HCT116 (cell line): ENCODE results near the gene DDOST. TPM values are rescaled to one million over a fixed set of nuclear protein-coding genes. Genes with fewer than 3 reads are reported as not detected.

Experiments used
- ATAC-seq: fragments of 200-7000 bp; cut with Tn5 transposase; 2 replicates; pipeline ENCODE4 v1.9.1; 2020; ENCODE audit warnings: mild to moderate bottlenecking, moderate library complexity
- BruUV-seq: library from RNA; stranded (reverse); fragments of 400-500 nt; replicated peaks from 2 replicates; lab custom pipeline; 2021; lab: Mats Ljungman, UMichigan
- CTCF ChIA-PET: fragments of 300-600 bp; sonication (Branson Sonifier 250); formaldehyde crosslinking; loops from one replicate; lab custom pipeline; 2021; ENCODE audit warnings: antibody characterized with exemption; lab: Charles Lee
- POLR2A ChIA-PET: fragments of 300-600, 350-600 bp; sonication (Branson Sonifier 250); formaldehyde crosslinking; loops from one replicate; lab custom pipeline; 2021; ENCODE audit warnings: antibody characterized with exemption; lab: Charles Lee
- RAD21 ChIA-PET, 2 experiments: fragments of 300-600 bp; sonication (Branson Sonifier 250); formaldehyde crosslinking; loops; one replicate each; lab custom pipeline; 2023; ENCODE audit warnings: low total read pairs in 2 of 2; ENCODE audit not compliant: uncharacterized antibody in 2 of 2, unreplicated experiment in 2 of 2, low non-redundant PET in 1 of 2; lab: Charles Lee
- DNase-seq: peaks from one replicate; pipeline ENCODE4 v3.0.0-alpha.2; 2010; ENCODE audit warnings: low read depth, low spot score
- H2AFZ ChIP-seq: fragments of 200-600 bp; shearing (Covaris generic), sonication (generic); 2 replicates; pipeline ENCODE4 v1.6.1; 2017; ENCODE audit warnings: low read depth, mixed run types, mixed read lengths, antibody characterized with exemption, low read length; ENCODE audit not compliant: poor library complexity, severe bottlenecking
- H3K27ac ChIP-seq: 2 replicates; pipeline ENCODE4 v1.5.1; 2012; ENCODE audit warnings: low read depth, low read length
- H3K27me3 ChIP-seq: fragments of 200-600 bp; sonication (generic); 2 replicates; pipeline ENCODE4 v1.6.1; 2016; ENCODE audit warnings: mixed run types, low read length, mixed read lengths; ENCODE audit not compliant: insufficient read depth
- H3K36me3 ChIP-seq, 2 experiments: fragments of 200-500 bp in 1 of 2; fragments of 200-600 bp in 1 of 2; sonication (Bioruptor generic) in 1 of 2; sonication (generic) in 1 of 2; 2 replicates each; pipeline versions ENCODE4 v1.5.1 to v1.6.1; 2014 to 2016; ENCODE audit warnings: low read length in 2 of 2, inconsistent platforms in 1 of 2, mixed read lengths in 1 of 2, mixed run types in 1 of 2; ENCODE audit not compliant: insufficient read depth in 2 of 2, control insufficient read depth in 1 of 2
- H3K4me1 ChIP-seq, 2 experiments: fragments of 200-600 bp in 1 of 2; sonication (generic) in 1 of 2; 2 replicates each; pipeline versions ENCODE4 v1.5.1 to v1.6.1; 2012 to 2017; ENCODE audit warnings: low read length in 2 of 2, inconsistent platforms in 1 of 2, mild to moderate bottlenecking in 1 of 2, mixed read lengths in 1 of 2, mixed run types in 1 of 2, moderate library complexity in 1 of 2; ENCODE audit not compliant: insufficient read depth in 2 of 2, control insufficient read depth in 1 of 2
- H3K4me2 ChIP-seq: fragments of 200-600 bp; sonication (generic); 2 replicates; pipeline ENCODE4 v1.6.1; 2017; ENCODE audit warnings: mixed run types, low read length, mixed read lengths
- H3K4me3 ChIP-seq, 2 experiments: fragments of 200-600 bp in 1 of 2; sonication (generic) in 1 of 2; replicated peaks in 1 of 2; 2 replicates each; pipeline ENCODE4 v1.5.1; 2011 to 2016; ENCODE audit warnings: low read length in 2 of 2, control low read depth in 1 of 2, low read depth in 1 of 2, mild to moderate bottlenecking in 1 of 2, mixed read lengths in 1 of 2, mixed run types in 1 of 2
- H3K79me2 ChIP-seq: fragments of 200-600 bp; sonication (generic); 2 replicates; pipeline ENCODE4 v1.6.1; 2017; ENCODE audit warnings: mild to moderate bottlenecking, mixed run types, low read length, moderate library complexity, mixed read lengths; ENCODE audit not compliant: insufficient read depth
- H3K9ac ChIP-seq: fragments of 200-600 bp; sonication (generic); 2 replicates; pipeline ENCODE4 v1.6.1; 2016; ENCODE audit warnings: low read length, mixed read lengths
- H3K9me2 ChIP-seq: fragments of 200-600 bp; sonication (generic), shearing (Covaris generic); 2 replicates; pipeline ENCODE4 v1.6.1; 2017; ENCODE audit warnings: mixed run types, mild to moderate bottlenecking, moderate library complexity; ENCODE audit not compliant: insufficient read depth
- H3K9me3 ChIP-seq, 2 experiments: fragments of 200-500 bp in 1 of 2; fragments of 200-600 bp in 1 of 2; sonication (Bioruptor generic) in 1 of 2; sonication (generic) in 1 of 2; 2 replicates each; pipeline ENCODE4 v1.6.1; 2014 to 2017; ENCODE audit warnings: low read length in 2 of 2, mixed read lengths in 2 of 2, inconsistent platforms in 1 of 2, low read depth in 1 of 2, mild to moderate bottlenecking in 1 of 2, mixed run types in 1 of 2, moderate library complexity in 1 of 2; ENCODE audit not compliant: control insufficient read depth in 1 of 2, insufficient read depth in 1 of 2
- H4K20me1 ChIP-seq: fragments of 200-600 bp; sonication (generic), shearing (Covaris generic); 2 replicates; pipeline ENCODE4 v1.6.1; 2017; ENCODE audit warnings: mixed run types, mild to moderate bottlenecking, moderate library complexity; ENCODE audit not compliant: insufficient read depth
- CTCF ChIP-seq, 3 experiments: fragments of 200-600 bp in 1 of 3; sonication (generic) in 1 of 3; IDR thresholded peaks in 2 of 3; conservative IDR thresholded peaks in 1 of 3; 2 replicates each; pipeline ENCODE4 v1.5.1; 2012 to 2017; ENCODE audit warnings: low read depth in 2 of 3, low read length in 2 of 3, antibody characterized with exemption in 1 of 3, borderline replicate concordance in 1 of 3, control low read depth in 1 of 3, mild to moderate bottlenecking in 1 of 3, mixed read lengths in 1 of 3, mixed run types in 1 of 3, moderate library complexity in 1 of 3; ENCODE audit not compliant: insufficient read depth in 1 of 3
- EGR1 ChIP-seq: IDR thresholded peaks from 2 replicates; pipeline ENCODE4 v1.6.1; 2012; ENCODE audit warnings: low read depth
- EZH2 ChIP-seq: fragments of 200-600 bp; sonication (generic); IDR thresholded peaks from 2 replicates; pipeline ENCODE4 v1.6.1; 2017; ENCODE audit warnings: antibody characterized with exemption, mixed run types
- JUND ChIP-seq: IDR thresholded peaks from 2 replicates; pipeline ENCODE4 v1.6.1; 2012
- POLR2A ChIP-seq: IDR thresholded peaks from 2 replicates; pipeline ENCODE4 v1.7.0; 2011; ENCODE audit warnings: borderline replicate concordance; ENCODE audit not compliant: insufficient read depth, insufficient read length; ENCODE audit errors: extremely low read depth
- REST ChIP-seq: IDR thresholded peaks from 2 replicates; pipeline ENCODE4 v1.6.1; 2012; ENCODE audit warnings: low read depth
- SP1 ChIP-seq: IDR thresholded peaks from 2 replicates; pipeline ENCODE4 v1.6.1; 2012; ENCODE audit warnings: low read depth
- TCF7L2 ChIP-seq: IDR thresholded peaks from 2 replicates; pipeline ENCODE4 v1.7.0; 2011; ENCODE audit warnings: borderline replicate concordance, inconsistent platforms; ENCODE audit not compliant: insufficient read depth, insufficient read length; ENCODE audit errors: extremely low read depth
- ZFX ChIP-seq: fragments of 450-650 bp; IDR thresholded peaks from 2 replicates; pipeline ENCODE4 v1.6.1; 2017
- intact Hi-C: fragments of 100-400 bp; cut with micrococcal nuclease; formaldehyde crosslinking; loops from 2 replicates; pipeline ENCODE4 v1.10.0; 2022
- total RNA-seq: library from RNA; stranded (reverse); gene quantifications from one replicate; pipeline ENCODE4 v1.2.1, GENCODE V29; 2021; ENCODE audit not compliant: unreplicated experiment

DDOST gene
- total RNA-seq, 1 experiment from 2014 or later = 387 TPM

GRCh38 chr1:20695515-20695914 lies 34.3 kb upstream of the DDOST start:
- ATAC-seq = no peak
- H3K9ac ChIP-seq = no peak overlapping the region
- no peaks in the 10 kb centered on the region for H3K9me3 ChIP-seq
- intact Hi-C loops = no loop called here
- H3K4me3 ChIP-seq = no peak overlapping the region
- no peak for TF ChIP-seq TCF7L2
- TF ChIP-seq JUND = no peak
- no peak for TF ChIP-seq REST
- no peak for TF ChIP-seq EZH2
- no peak for TF ChIP-seq EGR1
- H3K79me2 ChIP-seq = no peaks in the 10 kb centered on the region
- H3K27me3 ChIP-seq = no peaks in the 10 kb centered on the region
- H3K9me2 ChIP-seq = no peaks in the 10 kb centered on the region
- CTCF ChIA-PET = interaction anchor here (1.1 to 2.4 kb wide), 2 partner anchors 33 to 500 kb away, joined by 4 to 7 read pairs; no protein-coding TSS in a partner anchor
- peaks cover 25 to 39% of the 10 kb centered on the region in 2 experiments for H3K4me1 ChIP-seq
- H4K20me1 ChIP-seq = no peaks in the 10 kb centered on the region
- no TSS peak for BruUV-seq
- H2AFZ ChIP-seq = no peak overlapping the region
- RAD21 ChIA-PET = no interaction called here
- no peaks in the 10 kb centered on the region for H3K36me3 ChIP-seq
- H3K27ac ChIP-seq = no peak overlapping the region
- H3K4me2 ChIP-seq = no peak overlapping the region; the same call in 1 of the 2 replicates
- DNase-seq = no peak
- POLR2A ChIA-PET = no interaction called here

GRCh38 chr1:20693623-20694022 lies 32.5 kb upstream of the DDOST start:
- Histone ChIP-seq H2AFZ (no peak overlapping the region), H3K9me3 (no peaks in the 10 kb centered on the region), H3K4me2 (no peak overlapping the region), H3K9ac (no peak overlapping the region), H3K27me3 (no peaks in the 10 kb centered on the region), H3K36me3 (no peaks in the 10 kb centered on the region), H3K4me3 (no peak overlapping the region), H3K27ac (no peak overlapping the region), H3K79me2 (no peaks in the 10 kb centered on the region), H3K4me1 (peaks cover 15 to 32% of the 10 kb centered on the region in 2 experiments), H4K20me1 (no peaks in the 10 kb centered on the region), H3K9me2 (no peaks in the 10 kb centered on the region)
- BruUV-seq = no TSS peak
- ChIA-PET POLR2A (no interaction called here), CTCF (interaction anchor here (1.0 to 2.1 kb wide), 2 partner anchors 118 to 502 kb away, joined by 4 to 5 read pairs; no protein-coding TSS in a partner anchor), RAD21 (no interaction called here)
- TF ChIP-seq POLR2A (no peak), ZFX (no peak), SP1 (no peak), CTCF (IDR thresholded peaks at IDR 0.05 in 2 of 3, conservative IDR thresholded peaks at IDR 0.05 in 1 of 3; ENCODE audit: borderline replicate concordance in 1 of 3, insufficient read depth in 1 of 3, low read depth in 2 of 3, low read length in 2 of 3) (no peak)
- intact Hi-C loops = no loop called here
- DNase-seq = no peak
- no peak for ATAC-seq
